H1 (cell line): ENCODE data around the gene PTPN3. TPM values are rescaled to one million over a fixed set of nuclear protein-coding genes. Genes with fewer than 3 reads are reported as not detected.

ENCODE experiments used
- BCL11A ChIP-seq, 2 experiments: IDR thresholded peaks; one replicate each; pipeline ENCODE4 v1.6.1; 2011; ENCODE audit warnings: low read depth in 2 of 2, low read length in 2 of 2, mild to moderate bottlenecking in 2 of 2
- NANOG ChIP-seq: IDR thresholded peaks from 2 replicates; pipeline ENCODE4 v1.6.1; 2011; ENCODE audit warnings: low read length, low read depth, mild to moderate bottlenecking, inconsistent platforms; ENCODE audit not compliant: insufficient read depth, poor library complexity, severe bottlenecking
- POU5F1 ChIP-seq: IDR thresholded peaks from 2 replicates; pipeline ENCODE4 v1.6.1; 2011; ENCODE audit warnings: low read depth, mild to moderate bottlenecking, low read length, moderate library complexity
- SIRT6 ChIP-seq: IDR thresholded peaks from one replicate; pipeline ENCODE4 v1.7.1; 2012; ENCODE audit warnings: low read length, inconsistent platforms
- polyA plus RNA-seq, 7 experiments: library from polyadenylated mRNA; depleted of rRNA in 3 of 7; stranded (reverse) in 5 of 7; unstranded in 2 of 7; fragments of >200 nt in 5 of 7; fragments of 200-250 nt in 2 of 7; gene quantifications; 1 replicate in 5 of 7; 2 replicates in 1 of 7; 4 replicates in 1 of 7; pipeline versions ENCODE4 v1.2.1 to v1.2.3, GENCODE V29; 2011 to 2013; ENCODE audit warnings: missing spikeins in 2 of 7, mixed read lengths in 2 of 7
- total RNA-seq: library from RNA; stranded (reverse); fragmentation: NEBNext Ultra II Directional; extraction: Animal tissue kit (Norgen Biotek cat#: 25700); gene quantifications from 2 replicates; pipeline ENCODE4 v1.2.1, GENCODE V29; 2021

The PTPN3 gene
- total and polyA plus RNA-seq, 2 of the 8 experiments (the other 6 are each of a cell fraction or from before 2014, with no cell fraction given), result 2.9 to 3.7 TPM

GRCh38 chr9:109467936-109468335, 30.2 kb downstream of the PTPN3 start (continued):
- TF ChIP-seq BCL11A (IDR thresholded peaks at IDR 0.05; ENCODE audit: low read depth in 2 of 2, low read length in 2 of 2) (no peak), NANOG (no peak), SIRT6 (no peak), POU5F1 (no peak)
